Ramos (cell line): Measurements from ENCODE around the gene SLIT3.

ENCODE experiments used
- in situ Hi-C: fragments of 300-500 bp; cut with MboI; formaldehyde crosslinking; loops from one replicate; pipeline ENCODE4 v1.14.3; 2022; ENCODE audit warnings: low sequenced_read_pairs; ENCODE audit not compliant: unreplicated experiment

The SLIT3 gene

DNA sequence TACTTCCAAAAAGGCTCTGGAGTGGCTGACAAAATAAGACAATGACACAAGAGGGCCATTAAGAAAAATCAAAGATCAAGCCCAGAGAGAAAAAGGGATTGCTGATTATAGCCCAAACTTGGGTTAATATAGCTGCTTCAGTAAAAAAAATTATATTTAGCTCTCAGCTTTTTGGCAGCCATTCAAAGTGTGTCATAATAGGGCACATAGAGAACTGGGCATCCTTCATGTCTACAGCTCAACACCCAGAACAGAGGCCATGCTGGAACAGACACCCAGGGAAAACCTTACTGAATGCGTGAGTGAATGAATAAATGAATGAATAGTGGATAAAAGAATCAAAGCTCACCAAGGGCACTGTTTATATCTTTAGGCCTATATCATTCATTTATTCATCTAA is 110.1 kb downstream of the SLIT3 start:
- in situ Hi-C loops = no loop called here

DNA sequence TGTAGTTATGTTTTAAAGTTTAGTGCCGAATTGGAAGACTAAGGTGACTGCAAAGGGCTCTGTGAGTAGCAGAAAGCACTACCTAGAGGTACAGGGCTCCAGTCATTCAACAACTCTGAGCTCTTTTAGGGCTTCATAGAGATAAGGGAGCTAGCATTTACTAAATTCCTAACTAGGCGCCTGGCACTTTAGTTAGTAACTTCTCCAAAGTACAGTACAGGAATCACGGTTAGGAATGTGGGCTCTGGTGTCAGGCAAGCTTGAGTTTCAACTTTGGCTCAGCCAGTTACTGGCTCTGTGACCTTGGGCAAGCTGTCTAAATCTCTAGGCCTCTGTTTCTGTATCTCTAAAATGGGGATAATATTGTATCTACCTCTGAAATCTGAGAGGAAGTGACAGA is 115.3 kb downstream of the SLIT3 start:
- in situ Hi-C loops = no loop called here

DNA sequence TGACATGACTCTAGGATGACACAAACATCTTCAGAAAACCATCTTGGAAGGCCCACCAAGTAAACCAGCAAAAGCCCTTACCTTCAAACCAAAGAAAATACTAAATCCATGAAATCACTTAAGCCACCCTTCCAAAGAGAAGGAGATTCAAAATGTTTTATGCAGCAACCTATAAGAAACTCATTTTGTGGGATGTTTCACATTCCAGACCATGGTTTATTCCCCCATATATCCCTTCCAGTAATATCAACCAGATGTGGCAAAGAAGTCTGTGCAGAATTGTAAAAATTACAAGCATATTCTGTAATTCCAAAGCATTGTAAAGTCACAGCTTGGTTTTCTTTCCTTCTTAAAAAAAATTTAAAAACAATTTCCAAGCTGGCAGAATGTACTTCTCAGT is 117.4 kb downstream of the SLIT3 start:
- in situ Hi-C loops = no loop called here

DNA sequence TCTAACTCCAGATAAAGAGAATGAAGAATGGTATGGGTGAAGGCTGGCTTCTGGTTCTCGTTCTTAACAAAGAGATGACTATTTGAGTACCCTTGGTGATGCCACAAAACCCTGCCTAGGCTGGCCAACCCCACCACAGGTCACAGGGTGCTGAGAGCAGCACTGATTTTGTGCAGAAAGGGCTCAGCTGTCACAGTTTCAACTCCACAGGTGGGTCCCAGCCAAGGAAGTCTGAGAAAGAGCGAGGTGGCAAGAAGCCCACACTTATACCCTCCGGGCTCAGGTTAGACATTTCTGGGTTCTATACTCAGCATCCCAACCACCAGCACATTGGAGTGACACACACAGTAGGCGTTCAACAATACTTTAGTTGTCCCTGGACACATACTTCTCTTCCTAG is 118.1 kb downstream of the SLIT3 start:
- in situ Hi-C loops = no loop called here

DNA sequence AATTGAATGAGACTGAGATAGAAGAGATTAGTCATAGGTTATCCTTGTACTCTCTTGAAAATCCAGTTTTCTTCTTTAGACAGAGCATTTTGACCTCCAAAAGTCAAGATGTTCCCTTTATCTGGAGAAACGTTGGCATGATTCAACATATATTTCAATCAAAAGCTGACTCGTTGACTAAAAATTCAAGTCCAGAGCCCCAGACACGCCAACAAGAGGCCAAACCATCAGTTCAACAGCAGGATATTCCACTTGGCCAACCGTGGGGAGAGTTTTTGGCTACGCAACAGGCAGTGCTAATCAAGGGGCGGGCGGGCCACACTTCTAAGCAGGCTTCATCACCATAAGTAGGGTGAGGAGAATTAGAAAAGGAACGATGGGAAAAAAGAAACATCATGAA is 119.1 kb downstream of the SLIT3 start:
- in situ Hi-C loops = no loop called here

DNA sequence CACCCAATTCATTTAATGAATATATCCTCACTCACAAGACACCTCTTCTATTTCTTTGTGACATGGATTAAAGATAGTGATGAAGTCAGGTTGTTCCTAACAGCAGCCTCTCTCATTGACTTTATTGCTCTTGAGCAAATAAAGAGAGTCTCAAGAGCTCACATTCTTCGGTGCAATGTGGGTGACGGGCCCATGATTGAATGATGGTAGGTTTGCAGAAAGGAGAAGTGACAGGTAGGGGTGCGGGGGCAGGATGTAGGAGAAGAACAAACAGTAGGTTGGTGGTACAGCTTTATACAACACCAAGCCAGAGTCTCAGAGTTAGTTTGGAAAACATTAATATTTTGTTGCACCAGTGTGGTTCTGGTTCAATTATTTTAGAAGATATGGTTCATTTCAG is 122.2 kb downstream of the SLIT3 start:
- in situ Hi-C loops = no loop called here

DNA sequence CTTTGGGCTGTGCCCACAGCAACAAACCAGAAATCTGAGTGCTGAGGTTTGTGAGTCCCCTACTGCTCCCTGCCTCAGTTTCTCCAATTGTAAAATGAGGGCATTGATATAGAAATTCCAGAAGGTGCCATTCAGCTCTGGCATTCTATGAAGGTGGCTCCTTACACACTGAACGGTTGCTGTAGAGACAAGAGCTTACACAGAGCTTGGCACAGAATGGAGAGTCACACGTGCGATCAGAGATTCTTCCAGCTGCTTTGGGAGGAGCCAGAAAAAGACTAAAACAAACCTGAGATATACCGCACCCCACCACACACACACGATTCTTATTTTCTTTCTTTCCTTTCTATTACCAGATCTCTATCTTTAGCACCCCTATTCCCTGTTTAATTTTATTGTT is 122.7 kb downstream of the SLIT3 start:
- in situ Hi-C loops = no loop called here

DNA sequence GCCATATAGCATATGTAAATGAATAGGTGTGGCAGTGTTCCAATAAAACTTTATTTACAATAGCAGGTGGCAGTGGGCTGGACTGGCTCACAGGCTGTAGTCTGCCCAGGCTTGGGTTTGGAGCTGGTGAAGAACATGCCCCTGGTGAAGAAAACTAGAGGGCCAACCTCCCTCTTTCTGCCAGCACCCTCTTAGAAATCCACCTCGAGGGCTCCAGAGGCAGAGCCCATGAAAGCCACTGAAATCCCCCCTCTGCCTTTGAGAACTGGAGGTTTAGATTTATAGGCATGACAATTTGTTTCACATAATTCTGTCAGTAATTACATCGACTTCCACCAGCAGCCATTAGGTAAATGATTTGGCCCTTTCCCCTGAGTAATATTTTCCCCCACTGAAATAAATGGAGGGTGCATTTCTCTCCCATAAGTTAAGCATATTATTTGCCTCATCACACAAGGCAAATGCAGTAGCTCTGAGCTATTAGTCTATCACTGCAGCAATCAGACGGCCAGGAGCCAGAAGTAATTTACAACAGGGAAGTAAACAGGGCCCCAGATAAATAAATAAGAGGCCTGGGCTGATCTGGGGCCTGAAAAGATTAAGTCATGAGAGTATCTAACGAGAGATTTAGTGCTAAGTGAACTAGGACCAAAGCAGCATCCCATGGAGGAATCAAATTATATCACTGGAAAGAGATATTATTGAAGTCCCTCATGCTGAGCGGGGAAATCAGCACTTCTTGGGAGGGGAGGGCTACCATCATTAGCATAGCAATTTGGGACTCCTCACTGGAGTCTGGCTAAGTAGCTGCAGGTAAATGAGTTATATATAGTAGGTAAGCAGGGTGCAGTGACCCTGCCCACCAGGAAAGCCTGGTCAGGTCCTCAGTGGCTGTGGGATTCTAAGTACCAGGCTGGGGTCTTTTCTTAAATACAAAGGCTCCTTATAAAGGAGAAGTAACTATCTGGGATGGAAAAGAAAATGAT is 123.9 kb downstream of the SLIT3 start:
- in situ Hi-C loops = no loop called here

DNA sequence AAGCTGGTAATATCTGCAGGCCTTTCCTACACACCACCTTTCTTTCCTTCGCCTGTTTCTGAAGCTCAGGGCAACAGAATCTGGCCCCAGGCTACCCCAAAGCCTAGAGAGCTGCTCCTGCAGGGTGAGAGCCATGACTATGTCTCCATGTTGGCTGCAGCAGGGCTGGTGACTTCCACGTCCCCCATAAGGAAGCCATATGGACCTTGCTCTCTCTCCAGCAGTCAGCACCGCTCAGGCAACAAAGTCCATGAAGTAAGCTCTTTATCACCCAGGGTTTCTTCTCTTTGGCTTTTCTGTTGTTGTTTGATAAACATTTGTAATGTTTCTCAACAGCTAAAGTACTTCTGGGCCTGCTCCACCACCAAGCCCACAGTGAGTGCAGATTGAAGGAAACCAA is 125.2 kb downstream of the SLIT3 start:
- in situ Hi-C loops = no loop called here

DNA sequence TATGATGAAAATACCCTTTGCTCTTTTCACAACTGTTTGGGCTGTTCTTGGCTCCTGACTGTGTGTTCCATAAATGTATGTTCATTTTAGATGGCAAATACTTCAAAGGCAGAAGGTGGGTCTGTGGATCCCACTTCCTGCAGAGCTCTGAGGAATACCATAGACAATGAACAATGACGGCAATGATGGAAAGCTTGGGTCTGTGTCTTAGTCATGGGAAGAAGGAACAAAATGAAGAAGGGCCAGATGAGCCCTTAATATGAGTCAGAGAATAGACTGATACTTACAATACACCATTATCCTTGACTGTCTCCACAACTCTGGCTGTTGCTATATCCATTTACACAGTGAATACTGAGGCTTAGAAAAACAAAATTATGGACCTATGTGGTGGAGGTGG is 126.0 kb downstream of the SLIT3 start:
- in situ Hi-C loops = no loop called here

DNA sequence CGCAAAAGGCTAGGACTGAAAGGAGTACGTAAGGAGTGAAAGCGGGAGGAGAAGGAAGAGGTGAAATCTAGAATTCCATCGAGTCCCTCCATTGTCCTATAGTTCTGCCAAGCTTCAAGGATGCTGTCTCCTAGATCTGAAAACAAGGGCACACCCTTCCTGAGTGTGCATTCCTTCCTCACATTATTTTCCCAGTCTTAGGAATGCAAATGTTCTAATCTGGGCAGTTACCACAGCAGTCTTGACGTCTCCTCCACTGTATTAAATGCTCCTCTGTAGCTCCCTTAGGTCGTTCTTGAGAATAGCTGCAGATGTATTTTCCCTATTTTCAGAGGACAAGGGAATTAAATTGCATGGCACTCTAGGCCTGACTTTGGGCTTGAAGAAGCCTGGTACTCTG is 127.6 kb downstream of the SLIT3 start:
- in situ Hi-C loops = no loop called here

DNA sequence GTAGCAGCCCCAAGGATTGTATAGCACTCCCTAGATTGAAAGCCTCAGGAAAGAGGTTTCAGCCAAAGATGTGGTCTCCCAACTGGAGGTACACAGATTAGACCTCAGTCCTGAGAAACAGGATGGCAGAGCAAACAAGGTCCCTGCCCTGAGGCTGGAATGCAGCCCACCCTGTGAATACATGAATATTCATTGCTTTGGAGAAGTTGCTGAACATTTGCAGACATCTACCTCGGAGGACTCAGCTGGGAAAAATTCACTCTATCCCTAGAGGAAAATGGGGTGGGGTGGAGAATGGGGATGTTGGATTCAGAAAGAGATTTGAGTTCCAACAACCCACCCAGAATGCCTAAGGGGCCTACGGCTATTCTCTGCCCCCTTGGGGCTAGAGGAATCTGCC is 129.4 kb downstream of the SLIT3 start:
- in situ Hi-C loops = no loop called here

DNA sequence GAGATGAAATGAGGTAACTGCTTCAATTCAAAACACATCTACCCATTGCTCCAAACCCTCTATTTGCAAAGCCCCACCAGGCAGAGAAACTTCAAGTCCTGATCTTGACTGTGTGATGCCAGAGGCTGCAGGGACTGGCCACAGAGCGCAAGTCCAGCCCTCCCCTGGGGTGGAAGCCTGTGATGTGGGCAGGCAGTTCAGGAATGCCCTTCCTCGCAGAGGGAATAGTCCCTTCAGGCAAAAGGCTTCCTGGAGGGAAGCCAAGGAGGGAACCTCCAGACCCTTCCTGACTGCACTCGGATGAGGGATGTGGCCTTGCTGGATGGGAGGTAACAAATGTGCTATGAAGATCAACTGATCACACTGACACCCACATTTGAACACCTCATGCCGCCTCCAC is 131.2 kb downstream of the SLIT3 start:
- in situ Hi-C loops = no loop called here

DNA sequence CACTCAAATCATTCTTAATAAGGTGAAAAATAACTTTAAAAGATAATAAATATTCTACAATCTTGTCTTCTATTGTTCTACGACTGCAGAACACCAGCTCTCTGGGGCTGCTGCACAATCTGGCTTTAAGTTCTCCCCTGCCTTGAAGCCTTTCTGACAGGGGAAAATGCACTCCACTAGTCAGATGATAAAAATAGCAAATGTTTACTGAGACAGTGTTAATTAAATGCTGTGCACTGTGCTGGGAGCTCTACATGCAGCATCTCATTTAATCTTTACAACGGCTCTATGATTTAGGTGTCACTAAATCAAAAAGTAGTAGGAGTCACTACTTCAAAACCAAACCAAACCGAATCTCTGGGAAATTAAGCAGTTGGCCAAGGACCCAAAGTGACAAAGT is 132.7 kb downstream of the SLIT3 start:
- in situ Hi-C loops = no loop called here

DNA sequence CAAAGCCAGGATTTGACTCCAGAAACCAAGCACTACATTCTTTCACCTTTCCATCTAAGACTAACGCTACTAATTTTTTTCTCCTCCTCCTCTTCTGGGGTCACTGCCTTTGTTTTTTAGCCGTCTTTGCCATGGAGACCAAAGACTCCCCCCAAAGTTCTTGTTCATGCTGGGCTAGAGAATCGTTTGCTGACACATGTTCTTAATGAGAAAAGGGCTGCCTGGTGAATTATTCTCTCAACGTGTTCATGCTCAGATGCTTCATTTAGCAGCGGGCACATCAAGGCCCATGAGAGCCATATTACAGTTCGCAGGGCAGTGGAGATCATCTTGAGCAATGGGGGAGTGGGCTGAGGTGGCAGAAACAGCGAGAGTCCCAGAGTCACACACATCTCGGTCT is 134.9 kb downstream of the SLIT3 start:
- in situ Hi-C loops = no loop called here

DNA sequence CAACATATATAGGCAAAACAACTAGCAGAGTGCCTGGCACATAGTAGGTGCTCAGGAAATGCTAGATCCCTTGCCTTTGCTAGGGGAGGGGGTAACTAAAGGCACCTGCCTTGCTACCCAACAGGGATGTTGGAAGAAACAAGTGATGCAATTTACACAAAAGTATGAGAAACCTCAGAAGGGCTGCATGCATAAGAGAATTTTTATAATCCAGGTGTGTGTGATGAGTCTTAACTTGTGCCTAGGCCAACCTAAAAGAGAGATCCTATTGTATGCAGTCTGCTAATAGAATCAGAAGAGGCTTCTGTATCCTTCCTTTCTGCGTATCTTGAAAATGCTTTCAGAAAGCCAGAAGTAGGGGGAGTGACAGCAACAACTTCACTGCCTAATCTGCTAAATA is 135.9 kb downstream of the SLIT3 start:
- in situ Hi-C loops = no loop called here

DNA sequence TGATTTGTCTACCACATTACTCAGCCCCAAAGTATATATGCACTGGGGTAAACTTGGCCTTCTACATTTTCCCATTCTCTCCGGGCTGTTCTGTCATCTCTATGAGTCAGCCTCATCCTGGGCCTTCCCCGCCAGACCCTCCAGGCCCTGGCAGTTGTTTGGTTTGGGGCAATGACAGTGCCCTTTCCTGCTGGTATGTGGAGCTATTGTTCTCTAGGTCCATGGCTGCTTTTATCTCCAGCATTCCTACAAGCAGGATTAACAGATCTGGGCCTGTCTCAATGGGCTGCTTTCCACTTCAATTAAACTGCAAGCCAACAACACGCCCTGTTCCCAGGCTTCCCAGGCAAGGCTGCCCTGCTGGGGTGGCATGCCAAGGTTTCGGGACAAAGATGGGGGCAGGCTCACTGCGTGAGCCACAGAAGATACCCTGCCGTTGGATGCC is 136.4 kb downstream of the SLIT3 start:
- in situ Hi-C loops = no loop called here

DNA sequence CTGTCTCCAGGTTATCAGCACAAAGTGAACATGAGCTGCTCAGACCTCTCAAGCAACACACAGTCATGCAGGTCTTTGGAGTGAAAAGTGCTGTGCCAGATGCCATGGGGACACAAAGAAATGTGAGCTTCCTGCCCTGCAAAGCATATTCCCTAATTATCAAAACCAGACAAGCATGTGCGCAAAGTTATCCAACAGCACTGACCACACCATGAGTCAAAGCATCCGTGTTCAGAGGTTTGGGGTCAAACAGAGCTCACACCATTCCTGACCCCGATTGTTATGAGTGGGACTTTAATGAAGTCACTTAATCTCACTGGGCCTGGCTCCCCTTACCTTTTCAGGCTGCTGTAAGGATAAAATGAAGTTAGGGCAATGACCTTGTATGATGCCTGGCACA is 138.5 kb downstream of the SLIT3 start:
- in situ Hi-C loops = no loop called here

DNA sequence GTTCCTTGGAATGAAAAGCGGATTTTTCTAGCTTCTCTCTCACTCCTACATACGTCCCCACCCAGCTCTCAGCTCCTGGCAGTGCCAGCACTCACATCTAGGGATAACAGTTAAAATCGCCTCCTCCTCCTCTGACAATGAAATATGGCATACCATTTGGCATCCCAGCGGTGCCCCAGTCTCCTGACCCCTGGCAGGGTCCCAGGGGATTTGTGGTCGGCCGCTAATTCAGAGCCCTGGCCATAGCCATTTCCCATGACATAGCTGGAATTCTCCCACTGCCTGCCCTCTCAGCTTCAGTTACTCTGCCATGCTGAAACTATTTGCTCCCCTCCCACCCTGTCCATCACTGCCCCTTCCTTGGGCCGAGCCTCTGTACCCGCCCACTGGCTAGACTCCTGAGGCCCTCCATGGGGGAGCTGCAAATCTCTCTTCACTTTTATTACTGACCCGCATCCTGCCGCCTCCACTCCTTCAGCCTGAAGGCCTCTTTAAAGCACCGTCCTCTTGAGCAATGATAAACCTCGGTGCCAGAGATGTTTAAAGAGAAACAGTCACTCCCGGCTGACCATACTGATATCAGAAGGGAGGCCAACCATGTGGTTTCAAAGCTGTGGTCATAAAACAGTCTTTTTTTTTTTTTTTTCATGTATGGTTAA is 139.8 kb downstream of the SLIT3 start:
- in situ Hi-C loops = no loop called here

DNA sequence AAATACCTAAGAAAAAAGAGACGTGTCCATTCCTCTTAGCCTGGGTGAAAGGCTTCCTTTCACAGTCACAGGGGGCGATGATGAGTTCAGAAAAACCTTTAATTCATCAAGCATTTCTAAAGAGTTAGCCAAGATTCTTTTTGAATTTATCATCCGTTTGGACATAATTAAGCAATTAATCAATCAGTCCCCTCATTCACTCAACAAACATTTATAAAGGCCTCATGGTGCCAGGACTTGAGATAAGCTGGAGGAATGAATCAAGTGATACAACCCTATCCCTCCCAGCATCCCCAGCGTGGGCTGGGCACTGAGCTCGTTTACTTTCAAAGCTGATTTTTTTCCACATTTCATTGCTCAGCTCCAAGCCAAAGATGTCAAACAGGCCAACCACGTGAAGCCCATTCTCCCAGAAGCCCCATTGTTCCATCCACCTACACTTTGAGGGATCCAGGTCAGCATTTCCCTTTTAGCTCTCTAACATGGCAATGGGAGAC is 140.5 kb downstream of the SLIT3 start:
- in situ Hi-C loops = no loop called here

DNA sequence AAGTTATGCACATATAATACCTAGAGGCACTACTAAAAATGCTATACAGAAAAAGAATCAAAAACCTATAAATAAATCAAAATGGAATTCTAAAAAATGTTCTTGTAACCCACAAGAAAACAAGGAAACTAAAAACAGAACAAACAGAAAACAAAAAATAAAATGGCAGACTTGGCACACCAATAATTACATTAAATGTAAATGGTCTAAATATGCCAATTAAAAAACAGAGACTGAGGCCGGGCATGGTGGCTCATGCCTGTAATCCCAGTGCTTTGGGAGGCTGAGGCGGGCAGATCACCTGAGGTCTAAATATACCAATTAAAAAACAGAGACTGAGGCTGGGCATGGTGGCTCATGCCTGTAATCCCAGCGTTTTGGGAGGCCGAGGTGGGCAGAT is 142.2 kb downstream of the SLIT3 start:
- in situ Hi-C loops = no loop called here
